GM18858 (cell line): Measurements from ENCODE around the gene ROPN1L.

Source experiments
- ATAC-seq: cut with Tn5 transposase; IDR thresholded peaks from one replicate; pipeline ENCODE4 v1.9.1; 2021; ENCODE audit not compliant: unreplicated experiment

ROPN1L gene

GRCh38 chr5:10427201-10427600 lies 14.5 kb upstream of the ROPN1L start:
- ATAC-seq = no peak

GRCh38 chr5:10427978-10428377 lies 13.7 kb upstream of the ROPN1L start:
- no peak for ATAC-seq

- no peak for ATAC-seq
These were observed 10.3 kb upstream of the ROPN1L start for GRCh38 chr5:10431415-10431814.

- ATAC-seq = no peak
These were observed 9.3 kb upstream of the ROPN1L start for GRCh38 chr5:10432059-10433008.

- ATAC-seq = no peak
These were observed 7.3 kb upstream of the ROPN1L start for GRCh38 chr5:10434392-10434791.

- ATAC-seq = no peak
These were observed 3.4 kb upstream of the ROPN1L start for GRCh38 chr5:10438301-10438700.

- no peak for ATAC-seq
These were observed 2.0 kb upstream of the ROPN1L start for GRCh38 chr5:10439692-10440091.

GRCh38 chr5:10440367-10440990 lies 1.2 kb upstream of the ROPN1L start:
- no peak for ATAC-seq

- peak; percentile 32 for ATAC-seq
These were observed 335 bp downstream of the ROPN1L start for GRCh38 chr5:10441992-10442435.

GRCh38 chr5:10442576-10442975 lies 897 bp downstream of the ROPN1L start:
- ATAC-seq = no peak

- ATAC-seq = no peak
These were observed 3.7 kb downstream of the ROPN1L start for GRCh38 chr5:10445352-10445751.

- no peak for ATAC-seq
These were observed 4.8 kb downstream of the ROPN1L start for GRCh38 chr5:10446490-10446889.

- ATAC-seq = no peak
These were observed 5.4 kb downstream of the ROPN1L start for GRCh38 chr5:10447041-10447440.

- no peak for ATAC-seq
These were observed 7.2 kb downstream of the ROPN1L start for GRCh38 chr5:10448754-10449360.

- ATAC-seq = no peak
These were observed 9.6 kb downstream of the ROPN1L start for GRCh38 chr5:10451137-10451824.

GRCh38 chr5:10452768-10453331 lies 11.2 kb downstream of the ROPN1L start:
- peak; percentile 77 for ATAC-seq

- ATAC-seq = no peak
These were observed 11.9 kb downstream of the ROPN1L start for GRCh38 chr5:10453545-10453944.

GRCh38 chr5:10454591-10455276 lies 13.1 kb downstream of the ROPN1L start:
- no peak for ATAC-seq

- no peak for ATAC-seq
These were observed 13.6 kb downstream of the ROPN1L start for GRCh38 chr5:10455277-10455670.
